Measurements from ENCODE around the gene SAE1.
A peak's percentile ranks its signal among the peaks of the same experiment; 100 is the strongest.

Gene SAE1

GRCh38 chr19:47221890-47222289 is 91.3 kb downstream of the SAE1 start:
- in situ Hi-C loops (cut with HindIII; ENCODE audit: low sequenced_read_pairs), result no loop called here
- no peak overlapping the region for H3K4me3 ChIP-seq (ENCODE audit: low read depth, low read length)
- TF ChIP-seq, protein P1, sequence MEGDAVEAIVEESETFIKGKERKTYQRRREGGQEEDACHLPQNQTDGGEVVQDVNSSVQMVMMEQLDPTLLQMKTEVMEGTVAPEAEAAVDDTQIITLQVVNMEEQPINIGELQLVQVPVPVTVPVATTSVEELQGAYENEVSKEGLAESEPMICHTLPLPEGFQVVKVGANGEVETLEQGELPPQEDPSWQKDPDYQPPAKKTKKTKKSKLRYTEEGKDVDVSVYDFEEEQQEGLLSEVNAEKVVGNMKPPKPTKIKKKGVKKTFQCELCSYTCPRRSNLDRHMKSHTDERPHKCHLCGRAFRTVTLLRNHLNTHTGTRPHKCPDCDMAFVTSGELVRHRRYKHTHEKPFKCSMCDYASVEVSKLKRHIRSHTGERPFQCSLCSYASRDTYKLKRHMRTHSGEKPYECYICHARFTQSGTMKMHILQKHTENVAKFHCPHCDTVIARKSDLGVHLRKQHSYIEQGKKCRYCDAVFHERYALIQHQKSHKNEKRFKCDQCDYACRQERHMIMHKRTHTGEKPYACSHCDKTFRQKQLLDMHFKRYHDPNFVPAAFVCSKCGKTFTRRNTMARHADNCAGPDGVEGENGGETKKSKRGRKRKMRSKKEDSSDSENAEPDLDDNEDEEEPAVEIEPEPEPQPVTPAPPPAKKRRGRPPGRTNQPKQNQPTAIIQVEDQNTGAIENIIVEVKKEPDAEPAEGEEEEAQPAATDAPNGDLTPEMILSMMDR (IDR thresholded peaks at IDR 0.05; ENCODE audit: low read depth, low read length), result no peak
- DNase-seq (ENCODE audit: low read depth, low spot score), result no peak

- in situ Hi-C loops (cut with HindIII; ENCODE audit: low sequenced_read_pairs), result no loop called here
- TF ChIP-seq, protein P1 (IDR thresholded peaks at IDR 0.05; ENCODE audit: low read depth, low read length), result peak; percentile 3
These were observed 95.3 kb downstream of the SAE1 start for GRCh38 chr19:47225746-47226425.

GRCh38 chr19:47226426-47227351 is 96.1 kb downstream of the SAE1 start:
- in situ Hi-C loops (cut with HindIII; ENCODE audit: low sequenced_read_pairs), result no loop called here

More at GRCh38 chr19:47225746-47226425, 95.3 kb downstream of the SAE1 start:
- H3K4me3 ChIP-seq (ENCODE audit: low read depth, low read length), result peak overlapping the region; percentile 25
- peak; percentile 89 for DNase-seq (ENCODE audit: low read depth, low spot score)

DNA sequence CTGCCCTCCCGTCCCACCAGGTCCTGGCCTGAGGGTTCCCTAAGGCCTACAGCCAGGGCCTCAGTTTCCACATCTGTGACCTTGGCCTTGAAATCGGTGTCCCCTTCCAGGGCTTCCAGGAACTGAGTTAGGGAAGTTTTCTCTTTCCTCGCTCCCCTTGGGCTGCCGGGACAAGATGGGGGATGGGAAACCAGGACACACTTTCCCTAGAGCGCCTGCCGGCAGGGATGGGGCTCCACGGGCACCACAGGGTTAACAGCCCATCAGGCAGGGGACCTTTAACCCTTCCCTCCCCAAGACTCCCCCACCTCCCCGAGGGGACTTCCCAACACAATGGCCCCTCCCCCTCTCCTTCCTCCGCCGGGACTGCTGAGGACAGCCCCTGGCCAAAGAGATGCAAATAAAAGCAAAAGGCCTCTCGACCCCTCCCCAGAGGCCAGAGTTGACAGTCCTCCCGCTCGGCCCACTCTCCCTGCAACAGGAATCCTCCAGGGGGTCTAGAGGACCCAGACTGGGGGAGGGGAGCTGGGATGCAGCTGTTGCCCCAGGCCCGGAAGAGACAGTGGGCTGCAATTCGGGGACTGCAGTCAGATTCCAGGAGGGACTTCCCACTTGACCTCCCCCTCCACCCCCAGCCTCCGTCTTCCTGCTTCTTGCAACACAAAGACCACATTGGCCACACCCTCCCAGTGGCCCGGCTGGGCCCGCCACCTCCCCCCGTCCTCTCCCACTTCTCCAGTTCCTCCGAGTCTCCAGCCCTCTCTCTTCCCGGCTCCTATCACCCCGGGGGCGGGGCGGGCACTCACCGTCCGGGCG is 96.9 kb downstream of the SAE1 start:
- peak overlapping the region; percentile 45 for H3K4me3 ChIP-seq (ENCODE audit: low read depth, low read length)
- DNase-seq (ENCODE audit: low read depth, low spot score), result peak; percentile 94
- in situ Hi-C loops (cut with HindIII; ENCODE audit: low sequenced_read_pairs), result no loop called here
- TF ChIP-seq, protein P1 (IDR thresholded peaks at IDR 0.05; ENCODE audit: low read depth, low read length), result no peak

More at GRCh38 chr19:47226426-47227351, 96.1 kb downstream of the SAE1 start:
- peak; percentile 49 for DNase-seq (ENCODE audit: low read depth, low spot score)
- TF ChIP-seq, protein P1 (IDR thresholded peaks at IDR 0.05; ENCODE audit: low read depth, low read length), result no peak
- peak overlapping the region; percentile 45 for H3K4me3 ChIP-seq (ENCODE audit: low read depth, low read length)

DNA sequence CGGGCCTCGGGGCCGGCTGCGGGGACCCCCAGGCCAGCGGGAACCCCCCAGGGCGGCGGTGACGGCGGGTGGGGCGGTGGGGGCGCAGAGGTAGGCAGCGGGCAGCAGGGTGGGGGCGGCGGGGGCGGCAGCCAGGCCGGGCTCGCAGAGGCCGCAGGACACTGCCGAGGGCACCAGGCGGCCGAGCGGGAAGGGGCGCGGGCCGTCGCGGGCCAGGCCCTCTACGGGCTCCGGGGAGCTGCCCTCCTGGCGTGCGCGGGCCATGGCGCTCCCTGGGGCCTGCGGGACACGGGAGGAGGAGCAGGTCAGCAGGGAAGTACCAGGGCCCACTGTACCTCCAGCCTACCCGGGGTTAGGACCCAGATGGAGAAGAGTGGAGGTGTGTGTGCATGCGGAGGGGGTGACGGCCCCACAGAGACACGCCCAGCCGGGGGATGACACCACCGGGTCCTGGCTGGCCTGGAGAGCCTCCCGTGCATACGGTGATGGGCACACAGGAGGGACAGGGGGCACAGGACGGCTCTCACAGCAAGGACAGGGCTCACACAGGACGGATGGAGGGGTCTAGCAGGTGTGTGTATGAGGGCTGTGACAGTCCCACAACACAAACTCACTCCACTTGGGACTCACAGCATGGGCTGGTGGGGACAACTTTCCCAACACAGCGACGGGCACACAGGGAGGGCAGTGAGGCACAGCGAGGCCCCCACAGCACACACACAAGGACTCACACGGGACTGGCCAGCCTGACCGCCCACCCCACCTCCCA is 97.7 kb downstream of the SAE1 start:
- in situ Hi-C loops (cut with HindIII; ENCODE audit: low sequenced_read_pairs), result no loop called here
- peak; percentile 29 for DNase-seq (ENCODE audit: low read depth, low spot score)
- peak overlapping the region; percentile 98 for H3K4me3 ChIP-seq (ENCODE audit: low read depth, low read length)
- TF ChIP-seq, protein P1 (IDR thresholded peaks at IDR 0.05; ENCODE audit: low read depth, low read length), result no peak
